NB4 (cell line): ENCODE results near the gene PLEKHO2.

Experiments
- POLR2A ChIP-seq: IDR thresholded peaks from 2 replicates; pipeline ENCODE4 v1.6.1; 2011; ENCODE audit warnings: mild to moderate bottlenecking; ENCODE audit not compliant: insufficient read length; ENCODE audit errors: extremely low read depth
- TF ChIP-seq, protein P1 (sequence below): IDR thresholded peaks from 2 replicates; pipeline ENCODE4 v1.6.1; 2011; ENCODE audit warnings: low read depth, low read length
- TF ChIP-seq, protein P2 (sequence below): IDR thresholded peaks from one replicate; pipeline ENCODE4 v1.5.1; 2012; ENCODE audit warnings: low read depth, low read length

DNA sequence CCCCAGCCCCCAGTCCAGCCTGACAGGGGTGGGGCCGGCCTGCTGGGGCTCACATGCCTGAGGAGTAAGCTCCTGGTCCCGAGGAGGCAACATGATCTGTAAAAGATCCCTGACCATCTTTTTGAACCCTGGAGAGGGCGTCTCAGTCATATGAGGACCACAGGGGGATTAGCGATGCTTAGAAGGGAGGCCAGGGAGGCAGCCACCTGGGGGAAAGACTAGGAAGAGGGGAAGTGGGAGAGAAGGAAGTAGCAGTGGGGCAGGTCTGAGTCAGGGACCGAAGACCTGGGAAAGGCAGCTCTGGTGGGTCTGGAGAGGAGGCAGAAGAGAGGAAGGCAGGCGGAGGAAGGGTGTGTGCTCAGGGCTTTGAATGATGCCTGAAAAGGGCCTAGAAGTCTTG, 35.2 kb upstream of the PLEKHO2 start:
- TF ChIP-seq, protein P1, sequence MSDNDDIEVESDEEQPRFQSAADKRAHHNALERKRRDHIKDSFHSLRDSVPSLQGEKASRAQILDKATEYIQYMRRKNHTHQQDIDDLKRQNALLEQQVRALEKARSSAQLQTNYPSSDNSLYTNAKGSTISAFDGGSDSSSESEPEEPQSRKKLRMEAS = no peak
- no peak for TF ChIP-seq POLR2A
- TF ChIP-seq, protein P2, sequence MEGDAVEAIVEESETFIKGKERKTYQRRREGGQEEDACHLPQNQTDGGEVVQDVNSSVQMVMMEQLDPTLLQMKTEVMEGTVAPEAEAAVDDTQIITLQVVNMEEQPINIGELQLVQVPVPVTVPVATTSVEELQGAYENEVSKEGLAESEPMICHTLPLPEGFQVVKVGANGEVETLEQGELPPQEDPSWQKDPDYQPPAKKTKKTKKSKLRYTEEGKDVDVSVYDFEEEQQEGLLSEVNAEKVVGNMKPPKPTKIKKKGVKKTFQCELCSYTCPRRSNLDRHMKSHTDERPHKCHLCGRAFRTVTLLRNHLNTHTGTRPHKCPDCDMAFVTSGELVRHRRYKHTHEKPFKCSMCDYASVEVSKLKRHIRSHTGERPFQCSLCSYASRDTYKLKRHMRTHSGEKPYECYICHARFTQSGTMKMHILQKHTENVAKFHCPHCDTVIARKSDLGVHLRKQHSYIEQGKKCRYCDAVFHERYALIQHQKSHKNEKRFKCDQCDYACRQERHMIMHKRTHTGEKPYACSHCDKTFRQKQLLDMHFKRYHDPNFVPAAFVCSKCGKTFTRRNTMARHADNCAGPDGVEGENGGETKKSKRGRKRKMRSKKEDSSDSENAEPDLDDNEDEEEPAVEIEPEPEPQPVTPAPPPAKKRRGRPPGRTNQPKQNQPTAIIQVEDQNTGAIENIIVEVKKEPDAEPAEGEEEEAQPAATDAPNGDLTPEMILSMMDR = no peak
